GM10266 (cell line): ENCODE data around the gene ZNRD2.

ENCODE experiments used
- DNase-seq: peaks from one replicate; pipeline ENCODE4 v3.0.0; 2012; ENCODE audit errors: extremely low spot score
- TF ChIP-seq, protein P1 (sequence below): IDR thresholded peaks from 2 replicates; pipeline ENCODE4 v1.5.1; 2012; ENCODE audit warnings: mild to moderate bottlenecking, low read depth; ENCODE audit not compliant: control insufficient read depth, insufficient read depth; ENCODE audit errors: missing control alignments

ZNRD2 gene

DNA sequence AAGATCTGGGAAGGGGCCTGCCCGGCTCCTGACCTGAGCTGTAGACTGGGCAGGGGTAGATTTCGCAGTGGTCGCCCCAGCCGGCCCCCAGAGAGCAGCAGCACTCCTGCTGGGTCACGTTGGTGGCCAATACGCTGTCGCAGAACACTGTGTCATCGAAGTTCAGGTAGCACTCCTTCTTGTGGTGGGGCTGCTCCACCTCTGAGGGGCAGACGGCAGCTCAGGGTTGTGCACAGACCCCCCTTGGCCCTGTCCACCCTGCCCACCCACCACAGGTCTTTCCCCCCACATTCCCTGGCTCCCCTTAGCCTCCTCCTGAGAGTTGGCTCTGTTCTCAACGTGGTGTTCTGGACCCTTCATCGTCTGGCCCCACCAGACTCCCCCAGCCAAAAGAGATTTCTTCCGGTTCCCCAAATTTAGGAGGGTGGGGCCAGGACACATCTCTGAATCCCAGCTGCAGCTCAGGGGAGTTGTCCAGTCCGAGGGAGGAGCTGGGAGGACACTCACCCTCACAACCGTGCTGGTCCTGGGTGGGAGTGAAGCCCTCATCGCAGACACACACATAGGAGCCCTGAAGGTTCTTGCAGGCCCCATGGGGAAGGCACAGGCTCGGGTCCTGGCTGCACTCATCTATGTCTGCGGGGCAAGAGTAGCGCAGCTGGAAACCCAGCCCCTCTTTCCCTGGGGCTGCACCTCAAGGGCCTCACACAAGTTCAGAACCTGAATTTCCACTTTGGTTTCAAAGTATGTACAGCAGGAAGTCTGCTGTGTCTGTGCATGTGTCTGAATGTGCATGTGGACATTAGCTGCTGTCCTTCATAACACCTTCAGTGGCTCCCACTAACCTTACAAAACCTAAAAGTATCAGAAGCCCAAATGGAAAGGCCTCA lies 28.9 kb upstream of the ZNRD2 start:
- DNase-seq: no peak
- TF ChIP-seq, protein P1, sequence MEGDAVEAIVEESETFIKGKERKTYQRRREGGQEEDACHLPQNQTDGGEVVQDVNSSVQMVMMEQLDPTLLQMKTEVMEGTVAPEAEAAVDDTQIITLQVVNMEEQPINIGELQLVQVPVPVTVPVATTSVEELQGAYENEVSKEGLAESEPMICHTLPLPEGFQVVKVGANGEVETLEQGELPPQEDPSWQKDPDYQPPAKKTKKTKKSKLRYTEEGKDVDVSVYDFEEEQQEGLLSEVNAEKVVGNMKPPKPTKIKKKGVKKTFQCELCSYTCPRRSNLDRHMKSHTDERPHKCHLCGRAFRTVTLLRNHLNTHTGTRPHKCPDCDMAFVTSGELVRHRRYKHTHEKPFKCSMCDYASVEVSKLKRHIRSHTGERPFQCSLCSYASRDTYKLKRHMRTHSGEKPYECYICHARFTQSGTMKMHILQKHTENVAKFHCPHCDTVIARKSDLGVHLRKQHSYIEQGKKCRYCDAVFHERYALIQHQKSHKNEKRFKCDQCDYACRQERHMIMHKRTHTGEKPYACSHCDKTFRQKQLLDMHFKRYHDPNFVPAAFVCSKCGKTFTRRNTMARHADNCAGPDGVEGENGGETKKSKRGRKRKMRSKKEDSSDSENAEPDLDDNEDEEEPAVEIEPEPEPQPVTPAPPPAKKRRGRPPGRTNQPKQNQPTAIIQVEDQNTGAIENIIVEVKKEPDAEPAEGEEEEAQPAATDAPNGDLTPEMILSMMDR: no peak

DNA sequence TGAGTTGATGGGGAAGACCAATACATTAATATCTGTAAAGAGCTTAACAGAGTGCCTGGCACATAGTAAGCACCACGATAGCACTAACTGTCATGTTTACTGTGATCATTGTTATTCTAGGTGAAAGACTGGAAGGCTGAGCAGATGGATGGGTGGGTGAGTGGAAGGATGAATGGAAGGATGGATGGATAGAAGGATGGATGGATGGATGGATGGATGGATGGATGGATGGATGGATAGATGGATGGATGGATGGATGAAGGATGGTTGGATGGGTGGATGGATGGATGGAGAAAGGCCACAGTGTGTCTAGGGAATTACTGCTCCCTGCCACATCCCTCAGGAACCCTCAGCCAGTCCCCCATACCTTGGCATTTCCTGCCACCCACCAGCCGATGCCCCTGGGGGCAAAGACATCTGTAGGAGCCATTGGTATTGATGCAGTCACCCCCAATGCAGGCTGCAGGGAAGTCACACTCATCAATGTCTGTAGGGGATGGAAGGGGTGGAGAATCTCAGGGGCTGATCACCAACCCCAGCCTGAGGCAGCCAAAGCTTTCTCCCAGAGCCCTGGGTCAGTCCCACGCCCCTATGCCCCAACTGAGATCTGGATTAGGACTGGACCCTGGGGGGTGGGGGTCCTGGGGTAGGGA lies 27.4 kb upstream of the ZNRD2 start:
- no peak for DNase-seq
- TF ChIP-seq, protein P1: no peak

DNA sequence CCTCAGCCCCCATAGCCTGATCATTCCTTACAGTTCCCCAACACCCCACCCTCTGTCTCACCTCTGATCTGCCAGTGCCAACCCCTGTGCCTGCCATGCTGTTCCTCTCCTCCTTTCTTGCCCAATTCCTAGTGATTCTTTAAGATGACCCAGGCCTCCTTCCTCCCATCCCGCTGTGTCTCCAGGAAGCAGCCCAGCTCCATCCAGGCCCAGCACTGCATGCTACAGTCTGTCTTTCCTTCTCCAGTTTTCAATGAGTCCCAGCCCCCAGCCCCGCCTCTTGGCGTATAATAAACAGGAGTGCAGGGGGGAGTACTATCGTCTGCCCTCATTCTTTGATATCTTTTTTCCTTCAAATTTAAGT lies 24.4 kb upstream of the ZNRD2 start:
- DNase-seq: no peak
- TF ChIP-seq, protein P1: no peak

DNA sequence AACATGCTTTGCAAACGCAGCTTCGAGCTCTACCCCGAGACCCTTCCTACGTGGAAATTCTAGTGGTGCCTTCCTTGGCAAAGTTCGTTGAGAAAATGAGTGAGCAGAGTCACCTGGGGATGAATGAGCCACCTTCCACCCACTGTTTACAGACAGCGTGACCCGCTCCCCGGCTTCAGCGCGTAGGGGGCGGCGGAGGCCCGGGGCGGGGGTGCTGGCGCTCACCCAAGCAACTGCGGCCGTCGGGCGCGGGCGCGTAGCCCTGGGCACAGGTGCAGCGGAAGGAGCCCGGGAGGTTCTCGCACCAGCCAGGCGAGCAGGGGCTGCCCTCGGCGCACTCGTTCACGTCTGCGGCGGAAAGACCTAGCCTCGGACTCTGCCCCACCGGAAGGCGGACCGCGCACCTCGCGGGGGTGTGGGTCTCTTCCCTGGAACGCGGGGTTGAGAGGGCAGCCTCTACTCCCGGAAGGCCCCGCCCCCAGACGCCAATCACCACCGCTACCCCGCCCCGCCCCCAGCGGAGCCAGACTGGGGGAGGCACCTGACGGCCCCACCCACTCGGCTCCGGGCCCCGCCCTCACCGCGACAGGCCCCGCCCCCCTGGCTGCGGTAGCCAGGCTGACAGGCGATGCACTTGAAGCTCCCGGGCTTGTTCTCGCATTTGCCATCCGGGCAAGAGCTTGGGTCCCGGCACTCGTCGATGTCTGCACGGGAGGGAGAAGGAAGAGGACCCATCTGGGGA lies 23.9 kb upstream of the ZNRD2 start:
- peak; percentile 100 for DNase-seq

DNA sequence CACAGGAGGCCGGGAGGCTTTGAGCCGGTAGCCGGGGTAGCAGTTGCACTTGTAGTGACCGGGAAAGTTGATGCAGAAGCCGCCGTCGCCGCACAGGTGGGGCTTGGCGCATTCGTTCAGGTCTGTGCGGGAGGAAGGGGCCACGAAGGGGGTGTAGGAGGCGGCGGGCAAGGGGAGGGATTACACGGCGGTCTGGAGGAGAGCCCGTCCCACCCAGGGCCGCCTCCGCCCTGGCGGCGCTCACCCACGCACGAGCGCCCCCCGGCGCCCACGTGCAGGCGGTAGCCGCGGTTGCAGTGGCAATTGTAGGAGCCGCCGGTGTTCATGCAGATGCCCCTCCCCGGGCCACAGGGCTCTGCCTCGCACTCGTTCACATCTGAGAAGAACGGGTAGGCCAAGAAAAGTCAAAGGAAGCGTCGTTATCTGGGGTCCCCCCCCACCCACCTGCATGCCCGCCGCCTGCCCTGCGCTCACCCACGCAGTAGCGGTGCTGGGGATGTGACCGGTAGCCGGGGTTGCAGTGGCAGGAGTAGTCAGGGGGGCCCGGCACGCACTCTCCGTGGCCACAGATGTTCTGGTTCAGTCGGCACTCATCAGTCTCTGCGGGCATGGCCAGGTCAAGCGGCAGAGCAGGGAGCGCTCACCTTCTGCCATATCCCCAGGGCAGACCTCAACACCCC lies 22.7 kb upstream of the ZNRD2 start:
- TF ChIP-seq, protein P1: no peak
- no peak for DNase-seq

More for the DNA sequence above, 23.9 kb upstream of the ZNRD2 start:
- TF ChIP-seq, protein P1: no peak

DNA sequence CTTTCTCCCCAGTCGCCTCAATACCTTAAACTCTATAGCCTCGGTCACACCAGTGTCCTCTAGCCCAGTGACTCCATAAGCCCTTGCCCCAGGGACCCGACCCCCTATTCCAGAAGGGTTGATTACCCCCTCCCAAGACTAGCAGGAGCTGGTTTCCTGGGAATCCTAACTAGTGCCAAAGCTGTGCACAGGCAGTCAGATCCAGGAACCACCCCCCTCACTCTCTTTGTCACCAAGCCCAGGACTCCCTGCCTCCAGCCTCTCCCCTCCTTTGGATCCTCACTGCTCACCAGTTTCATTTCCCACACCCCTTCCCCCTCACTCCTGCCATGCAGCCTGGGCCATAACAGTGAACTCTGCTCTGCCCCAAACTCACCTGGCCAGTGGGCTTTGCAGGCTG lies 21.9 kb upstream of the ZNRD2 start:
- DNase-seq: no peak
- TF ChIP-seq, protein P1: no peak
